H9 (cell line): Measurements from ENCODE around the gene S1PR4. TPM values are rescaled to one million over a fixed set of nuclear protein-coding genes. Genes with fewer than 3 reads are reported as not detected.

ENCODE experiments used
- DNase-seq: peaks from one replicate; pipeline ENCODE4 v3.0.0-alpha.2; 2017
- H2AFZ ChIP-seq: one replicate; pipeline ENCODE4 v1.6.1; 2013; ENCODE audit warnings: mild to moderate bottlenecking, low read length, control low read depth, moderate library complexity
- H2AK5ac ChIP-seq: 2 replicates; pipeline ENCODE4 v1.6.1; 2013; ENCODE audit warnings: low read length, control low read depth, mixed read lengths; ENCODE audit not compliant: insufficient read length
- H2BK120ac ChIP-seq: one replicate; pipeline ENCODE4 v1.6.1; 2013; ENCODE audit warnings: low read depth, mild to moderate bottlenecking, low read length, control low read depth, inconsistent platforms; ENCODE audit not compliant: poor library complexity, severe bottlenecking
- H2BK12ac ChIP-seq: 2 replicates; pipeline ENCODE4 v1.6.1; 2013; ENCODE audit warnings: low read length, control low read depth, mixed read lengths, low read depth; ENCODE audit not compliant: insufficient read length
- H2BK15ac ChIP-seq: 2 replicates; pipeline ENCODE4 v1.6.1; 2013; ENCODE audit warnings: low read depth, low read length, control low read depth
- H2BK20ac ChIP-seq: one replicate; pipeline ENCODE4 v1.6.1; 2013; ENCODE audit warnings: low read depth, mild to moderate bottlenecking, low read length, control low read depth, inconsistent platforms; ENCODE audit not compliant: poor library complexity, severe bottlenecking
- H2BK5ac ChIP-seq: 2 replicates; pipeline ENCODE4 v1.6.1; 2013; ENCODE audit warnings: low read length, control low read depth, mixed read lengths; ENCODE audit not compliant: insufficient read length
- H3K14ac ChIP-seq: 2 replicates; pipeline ENCODE4 v1.6.1; 2013; ENCODE audit warnings: low read length, control low read depth; ENCODE audit not compliant: insufficient read depth
- H3K18ac ChIP-seq: 2 replicates; pipeline ENCODE4 v1.6.1; 2013; ENCODE audit warnings: low read depth, mild to moderate bottlenecking, mixed read lengths, low read length, control low read depth; ENCODE audit not compliant: insufficient read length
- H3K23ac ChIP-seq: 2 replicates; pipeline ENCODE4 v1.6.1; 2013; ENCODE audit warnings: low read length, control low read depth, mixed read lengths, low read depth; ENCODE audit not compliant: insufficient read length
- H3K23me2 ChIP-seq: 2 replicates; pipeline ENCODE4 v1.6.1; 2013; ENCODE audit warnings: low read depth, mild to moderate bottlenecking, mixed read lengths, low read length, control low read depth; ENCODE audit not compliant: insufficient read length, poor library complexity, severe bottlenecking
- H3K27ac ChIP-seq: 2 replicates; pipeline ENCODE4 v1.5.1; 2013; ENCODE audit warnings: low read length, control low read depth, mixed read lengths, low read depth; ENCODE audit not compliant: insufficient read length
- H3K27me3 ChIP-seq: 2 replicates; pipeline ENCODE4 v1.6.1; 2013; ENCODE audit warnings: low read length, control low read depth, inconsistent platforms; ENCODE audit not compliant: insufficient read depth
- H3K4ac ChIP-seq: 2 replicates; pipeline ENCODE4 v1.6.1; 2013; ENCODE audit warnings: low read depth, mild to moderate bottlenecking, control low read depth, inconsistent platforms, low read length, moderate library complexity
- H3K4me1 ChIP-seq: 2 replicates; pipeline ENCODE4 v1.6.1; 2013; ENCODE audit warnings: low read length, control low read depth, inconsistent platforms; ENCODE audit not compliant: insufficient read depth
- H3K4me2 ChIP-seq: 2 replicates; pipeline ENCODE4 v1.6.1; 2013; ENCODE audit warnings: low read length, control low read depth, mixed read lengths; ENCODE audit not compliant: insufficient read length, insufficient read depth
- H3K56ac ChIP-seq: 2 replicates; pipeline ENCODE4 v1.6.1; 2013; ENCODE audit warnings: low read depth, mild to moderate bottlenecking, mixed read lengths, low read length, control low read depth; ENCODE audit not compliant: insufficient read length
- H3K79me1 ChIP-seq: 2 replicates; pipeline ENCODE4 v1.6.1; 2013; ENCODE audit warnings: low read depth, mild to moderate bottlenecking, moderate library complexity, low read length, control low read depth, inconsistent platforms; ENCODE audit not compliant: insufficient read depth, poor library complexity, severe bottlenecking
- H3K79me2 ChIP-seq: 2 replicates; pipeline ENCODE4 v1.6.1; 2013; ENCODE audit warnings: low read length, control low read depth, inconsistent platforms; ENCODE audit not compliant: insufficient read depth
- H3K9ac ChIP-seq: 2 replicates; pipeline ENCODE4 v1.6.1; 2013; ENCODE audit warnings: low read length, control low read depth, mixed read lengths; ENCODE audit not compliant: insufficient read length; ENCODE audit errors: extremely low read depth
- H3K9me3 ChIP-seq: one replicate; pipeline ENCODE4 v1.6.1; 2013; ENCODE audit warnings: low read depth, low read length, inconsistent platforms; ENCODE audit not compliant: control insufficient read depth
- H3T11ph ChIP-seq: one replicate; pipeline ENCODE4 v1.6.1; 2013; ENCODE audit warnings: mild to moderate bottlenecking, low read length, control low read depth, inconsistent platforms
- H4K20me1 ChIP-seq: one replicate; pipeline ENCODE4 v1.6.1; 2013; ENCODE audit not compliant: control insufficient read depth, insufficient read length, insufficient read depth
- H4K5ac ChIP-seq: 2 replicates; pipeline ENCODE4 v1.6.1; 2013; ENCODE audit warnings: low read depth, mild to moderate bottlenecking, mixed read lengths, low read length, control low read depth; ENCODE audit not compliant: insufficient read length
- H4K8ac ChIP-seq: replicated peaks from 2 replicates; pipeline ENCODE4 v1.6.1; 2013; ENCODE audit warnings: low read length, control low read depth, mixed read lengths, low read depth; ENCODE audit not compliant: insufficient read length
- H4K91ac ChIP-seq: 2 replicates; pipeline ENCODE4 v1.6.1; 2013; ENCODE audit warnings: low read depth, mild to moderate bottlenecking, moderate library complexity, mixed read lengths, low read length, control low read depth; ENCODE audit not compliant: insufficient read length
- H3K27ac Mint-ChIP-seq, 3 experiments: 2 replicates in 2 of 3; 3 replicates in 1 of 3; pipeline ENCODE4 v1.8.0; 2020 to 2021; ENCODE audit warnings: mixed read lengths in 3 of 3, mild to moderate bottlenecking in 1 of 3, moderate library complexity in 1 of 3
- H3K27me3 Mint-ChIP-seq: 2 replicates; pipeline ENCODE4 v1.8.0; 2021; ENCODE audit warnings: low read depth, mild to moderate bottlenecking, moderate library complexity, mixed read lengths
- H3K36me3 Mint-ChIP-seq, 3 experiments: 2 replicates in 2 of 3; 3 replicates in 1 of 3; pipeline ENCODE4 v1.8.0; 2020 to 2021; ENCODE audit warnings: low read depth in 3 of 3, mixed read lengths in 3 of 3; ENCODE audit not compliant: insufficient read depth in 1 of 3
- H3K4me1 Mint-ChIP-seq, 2 experiments: 2 replicates each; pipeline ENCODE4 v1.8.0; 2020; ENCODE audit warnings: mixed read lengths in 2 of 2
- H3K4me3 Mint-ChIP-seq, 2 experiments: 2 replicates in 1 of 2; 3 replicates in 1 of 2; pipeline ENCODE4 v1.8.0; 2020 to 2021; ENCODE audit warnings: mild to moderate bottlenecking in 2 of 2, mixed read lengths in 2 of 2, moderate library complexity in 1 of 2
- H3K9me3 Mint-ChIP-seq, 2 experiments: 2 replicates in 1 of 2; 3 replicates in 1 of 2; pipeline ENCODE4 v1.8.0; 2020; ENCODE audit warnings: mild to moderate bottlenecking in 2 of 2, mixed read lengths in 2 of 2, moderate library complexity in 1 of 2
- CTCF ChIP-seq: fragments of 200-600 bp; sonication (generic); conservative IDR thresholded peaks from 3 replicates; pipeline ENCODE4 v1.8.0; 2021; ENCODE audit warnings: antibody characterized with exemption, mild to moderate bottlenecking
- WGBS: extraction: QIAGEN DNeasy Blood & Tissue Kit; methylation state at CpG from one replicate; pipeline ENCODE4 v1.1.7; 2013; ENCODE audit warnings: missing lambda C conversion rate, low lambda C conversion rate, mixed read lengths; ENCODE audit not compliant: insufficient read length; ENCODE audit errors: extremely low coverage; 5-methylcytosine and 5-hydroxymethylcytosine counted together
- total RNA-seq: library from RNA; stranded (reverse); gene quantifications from 2 replicates; pipeline ENCODE4 v1.2.1, GENCODE V29; 2021

The S1PR4 gene
- total RNA-seq, 1 experiment from 2014 or later, result not detected

GRCh38 chr19:3138268-3138667, 40.3 kb upstream of the S1PR4 start:
- Histone ChIP-seq H4K20me1 (no peaks in the 10 kb centered on the region), H3K56ac (no peak overlapping the region), H4K91ac (no peak overlapping the region), H2AFZ (no peak overlapping the region), H3K23ac (no peak overlapping the region), H2BK120ac (no peak overlapping the region), H3K4me1 (no peaks in the 10 kb centered on the region), H3T11ph (no peak overlapping the region), H3K27ac (no peak overlapping the region), H3K9me3 (no peaks in the 10 kb centered on the region), H3K23me2 (no peaks in the 10 kb centered on the region), H3K79me2 (no peaks in the 10 kb centered on the region), H4K8ac (no peak overlapping the region), H3K4me2 (no peak overlapping the region), H3K14ac (no peak overlapping the region), H2BK12ac (no peak overlapping the region), H2BK20ac (no peak overlapping the region), H2BK5ac (no peak overlapping the region), H2AK5ac (no peak overlapping the region), H3K79me1 (no peaks in the 10 kb centered on the region), H3K9ac (no peak overlapping the region), H3K4ac (no peak overlapping the region), H2BK15ac (no peak overlapping the region), H3K27me3 (no peaks in the 10 kb centered on the region), H3K18ac (no peak overlapping the region), H4K5ac (no peak overlapping the region)
- TF ChIP-seq CTCF, result no peak
- Mint-ChIP-seq H3K4me1 (peaks cover 0 to 2% of the 10 kb centered on the region in 2 experiments; a peak in 1 of 4 replicates), H3K36me3 (no peaks in the 10 kb centered on the region), H3K27me3 (peaks cover 3% of the 10 kb centered on the region), H3K4me3 (no peak overlapping the region), H3K9me3 (no peaks in the 10 kb centered on the region), H3K27ac (no peak overlapping the region; a peak in 1 of 7 replicates)
- DNase-seq, result no peak
- WGBS, result no CpG with 5 or more reads among the region's 15 CpGs
